ENCODE data around the gene NAGA.
A peak's percentile ranks its signal among the peaks of the same experiment; 100 is the strongest.
"Not testable (repeated sequence)": the region's sequence is repeated elsewhere in the genome, so short reads cannot be mapped to it uniquely, and the experiment has no call there.

- TF ChIP-seq, protein P1, sequence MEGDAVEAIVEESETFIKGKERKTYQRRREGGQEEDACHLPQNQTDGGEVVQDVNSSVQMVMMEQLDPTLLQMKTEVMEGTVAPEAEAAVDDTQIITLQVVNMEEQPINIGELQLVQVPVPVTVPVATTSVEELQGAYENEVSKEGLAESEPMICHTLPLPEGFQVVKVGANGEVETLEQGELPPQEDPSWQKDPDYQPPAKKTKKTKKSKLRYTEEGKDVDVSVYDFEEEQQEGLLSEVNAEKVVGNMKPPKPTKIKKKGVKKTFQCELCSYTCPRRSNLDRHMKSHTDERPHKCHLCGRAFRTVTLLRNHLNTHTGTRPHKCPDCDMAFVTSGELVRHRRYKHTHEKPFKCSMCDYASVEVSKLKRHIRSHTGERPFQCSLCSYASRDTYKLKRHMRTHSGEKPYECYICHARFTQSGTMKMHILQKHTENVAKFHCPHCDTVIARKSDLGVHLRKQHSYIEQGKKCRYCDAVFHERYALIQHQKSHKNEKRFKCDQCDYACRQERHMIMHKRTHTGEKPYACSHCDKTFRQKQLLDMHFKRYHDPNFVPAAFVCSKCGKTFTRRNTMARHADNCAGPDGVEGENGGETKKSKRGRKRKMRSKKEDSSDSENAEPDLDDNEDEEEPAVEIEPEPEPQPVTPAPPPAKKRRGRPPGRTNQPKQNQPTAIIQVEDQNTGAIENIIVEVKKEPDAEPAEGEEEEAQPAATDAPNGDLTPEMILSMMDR (IDR thresholded peaks at IDR 0.05; ENCODE audit: low read depth, low read length) = peak; percentile 55
- TF ChIP-seq EZH2phosphoT487 (IDR thresholded peaks at IDR 0.05; ENCODE audit: low read depth) = not testable (repeated sequence)
Observed at GRCh38 chr22:42112793-42113192, 42.2 kb upstream of the NAGA start.

Measured in OCI-LY3 (cell line).